Breast epithelium (tissue), 4 donors: ENCODE measurements around the gene DGAT2. TPM values are rescaled to one million over a fixed set of nuclear protein-coding genes. Genes with fewer than 3 reads are reported as not detected.

Experiments
- DNase-seq, 2 donors: peaks; one replicate each; pipeline ENCODE4 v3.0.0-alpha.2; 2019; ENCODE audit warnings: low spot score in 2 of 2
- H3K27ac ChIP-seq, 2 donors: fragments of 200-600 bp; sonication (generic) in 1 of 2; one replicate each; pipeline ENCODE4 v1.5.1; 2016 to 2019; ENCODE audit warnings: mild to moderate bottlenecking in 1 of 2
- H3K27me3 ChIP-seq, 2 donors: fragments of 200-600 bp; sonication (generic) in 1 of 2; one replicate each; pipeline versions ENCODE4 v1.5.1 to v1.6.0; 2017 to 2019; ENCODE audit warnings: control low read depth in 1 of 2, mild to moderate bottlenecking in 1 of 2
- H3K36me3 ChIP-seq: fragments of 200-600 bp; one replicate; pipeline ENCODE4 v1.5.1; 2019
- H3K4me1 ChIP-seq, 2 donors: fragments of 200-600 bp; sonication (generic); one replicate each; pipeline ENCODE4 v1.5.1; 2016 to 2019; ENCODE audit warnings: control low read depth in 1 of 2
- H3K4me3 ChIP-seq, 3 donors: fragments of 200-600 bp; sonication (generic); 1 replicate in 2 of 3; 2 replicates in 1 of 3; pipeline ENCODE4 v1.5.1; 2016 to 2019; ENCODE audit warnings: mild to moderate bottlenecking in 3 of 3, moderate library complexity in 2 of 3
- H3K9me3 ChIP-seq, 2 donors: fragments of 200-600 bp; sonication (generic) in 1 of 2; one replicate each; pipeline ENCODE4 v1.5.1; 2016 to 2019; ENCODE audit warnings: control low read depth in 1 of 2
- POLR2A ChIP-seq: fragments of 450-650 bp; IDR thresholded peaks from one replicate; pipeline ENCODE4 v1.6.1; 2016; ENCODE audit warnings: antibody characterized with exemption, mild to moderate bottlenecking, moderate library complexity
- POLR2AphosphoS5 ChIP-seq, 3 donors: sonication (generic); formaldehyde crosslinking; IDR thresholded peaks; one replicate each; pipeline ENCODE4 v1.6.1; 2017; ENCODE audit warnings: antibody characterized with exemption in 3 of 3
- intact Hi-C: fragments of 100-400 bp; cut with DNase I; formaldehyde crosslinking; loops from one replicate; pipeline ENCODE4 v1.15.1; 2023; ENCODE audit warnings: low total_unique reads
- total RNA-seq, 3 donors: library from RNA; depleted of rRNA; stranded (reverse); fragments of >200 nt; gene quantifications; one replicate each; pipeline ENCODE4 v1.1.0, GENCODE V29; 2016
- TF ChIP-seq, protein P1 (sequence below), 3 donors: fragments of 450-650 bp; IDR thresholded peaks; one replicate each; pipeline ENCODE4 v1.5.1; 2016 to 2017; ENCODE audit warnings: antibody characterized with exemption in 3 of 3, mild to moderate bottlenecking in 3 of 3, moderate library complexity in 3 of 3

DGAT2 gene
- total RNA-seq, 3 donors from 2014 or later, result 26.2 to 134 (median 36.1) TPM

DNA sequence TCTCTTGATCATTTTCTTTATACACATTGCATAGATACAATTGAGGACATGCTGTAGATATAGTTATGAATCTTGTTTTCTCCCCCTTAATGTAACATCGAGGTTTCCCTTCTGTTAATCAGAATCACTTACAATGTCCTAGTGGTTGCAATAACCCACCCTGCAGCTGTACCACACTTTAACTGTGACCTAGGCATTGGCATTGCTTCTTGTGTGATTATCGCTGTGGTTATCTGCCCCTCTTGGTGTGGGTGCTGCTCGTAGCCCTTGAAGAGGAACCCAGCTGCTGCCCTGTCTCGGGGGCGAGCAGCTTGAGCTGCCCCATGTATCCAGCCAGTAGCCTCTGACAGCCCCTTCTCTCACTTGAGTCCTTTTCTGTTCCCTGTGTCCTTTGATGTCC lies 1.5 kb downstream of the DGAT2 start:
- no peak for DNase-seq
- peaks cover 0 to 10% of the 10 kb centered on the region in 2 donors for H3K4me1 ChIP-seq
- H3K27ac ChIP-seq, result no peak overlapping the region
- no peak for TF ChIP-seq POLR2AphosphoS5 (IDR thresholded peaks at IDR 0.05)
- TF ChIP-seq, protein P1, sequence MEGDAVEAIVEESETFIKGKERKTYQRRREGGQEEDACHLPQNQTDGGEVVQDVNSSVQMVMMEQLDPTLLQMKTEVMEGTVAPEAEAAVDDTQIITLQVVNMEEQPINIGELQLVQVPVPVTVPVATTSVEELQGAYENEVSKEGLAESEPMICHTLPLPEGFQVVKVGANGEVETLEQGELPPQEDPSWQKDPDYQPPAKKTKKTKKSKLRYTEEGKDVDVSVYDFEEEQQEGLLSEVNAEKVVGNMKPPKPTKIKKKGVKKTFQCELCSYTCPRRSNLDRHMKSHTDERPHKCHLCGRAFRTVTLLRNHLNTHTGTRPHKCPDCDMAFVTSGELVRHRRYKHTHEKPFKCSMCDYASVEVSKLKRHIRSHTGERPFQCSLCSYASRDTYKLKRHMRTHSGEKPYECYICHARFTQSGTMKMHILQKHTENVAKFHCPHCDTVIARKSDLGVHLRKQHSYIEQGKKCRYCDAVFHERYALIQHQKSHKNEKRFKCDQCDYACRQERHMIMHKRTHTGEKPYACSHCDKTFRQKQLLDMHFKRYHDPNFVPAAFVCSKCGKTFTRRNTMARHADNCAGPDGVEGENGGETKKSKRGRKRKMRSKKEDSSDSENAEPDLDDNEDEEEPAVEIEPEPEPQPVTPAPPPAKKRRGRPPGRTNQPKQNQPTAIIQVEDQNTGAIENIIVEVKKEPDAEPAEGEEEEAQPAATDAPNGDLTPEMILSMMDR (IDR thresholded peaks at IDR 0.05), result no peak
- TF ChIP-seq POLR2A, result no peak
- intact Hi-C loops, result no loop called here
- H3K9me3 ChIP-seq, result no peaks in the 10 kb centered on the region
- no peak overlapping the region for H3K4me3 ChIP-seq
- no peaks in the 10 kb centered on the region for H3K36me3 ChIP-seq
- no peaks in the 10 kb centered on the region for H3K27me3 ChIP-seq

DNA sequence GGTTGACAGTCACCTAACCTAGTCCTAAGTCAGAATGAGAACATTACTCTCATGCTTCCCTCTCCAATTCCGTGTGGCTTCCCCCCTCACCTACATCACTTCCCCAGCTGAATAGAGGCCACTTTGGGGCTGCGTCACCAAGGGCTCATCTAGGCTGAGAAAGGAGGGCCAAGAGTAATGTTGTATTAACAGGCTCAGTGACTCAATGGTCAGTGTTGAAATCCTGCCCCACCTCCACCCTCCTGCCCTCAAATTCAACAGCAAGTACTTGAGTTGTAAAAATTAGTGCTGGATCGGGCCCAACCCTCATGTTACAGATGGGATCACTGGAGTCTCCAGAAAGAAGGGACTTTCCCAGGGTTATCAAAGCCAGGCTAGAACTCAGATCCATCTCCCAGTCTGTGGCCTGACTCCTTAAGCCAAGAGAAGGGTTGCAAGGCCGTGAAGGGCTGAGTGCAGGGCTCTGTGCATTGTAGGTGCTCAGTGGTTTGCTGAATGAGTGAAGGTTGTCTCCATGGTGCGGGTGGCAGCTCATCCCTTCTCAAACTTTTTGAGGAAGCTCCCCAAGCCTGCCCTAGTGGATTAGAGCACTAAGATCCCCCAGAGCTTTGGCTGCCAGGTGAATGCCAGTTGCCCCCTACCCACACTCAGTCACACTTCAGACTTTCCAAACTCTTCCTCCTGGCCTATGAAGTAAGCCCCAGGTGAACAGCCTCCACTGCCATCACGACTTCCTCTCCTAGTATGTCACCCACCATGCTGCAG lies 3.2 kb downstream of the DGAT2 start:
- Histone ChIP-seq H3K9me3 (no peaks in the 10 kb centered on the region), H3K4me1 (peaks cover 0 to 10% of the 10 kb centered on the region in 2 donors), H3K36me3 (no peaks in the 10 kb centered on the region), H3K27ac (no peak overlapping the region), H3K27me3 (no peaks in the 10 kb centered on the region), H3K4me3 (no peak overlapping the region)
- intact Hi-C loops, result no loop called here
- DNase-seq, result no peak
- TF ChIP-seq, protein P1 (IDR thresholded peaks at IDR 0.05), result no peak
- no peak for TF ChIP-seq POLR2AphosphoS5 (IDR thresholded peaks at IDR 0.05)
- no peak for TF ChIP-seq POLR2A

DNA sequence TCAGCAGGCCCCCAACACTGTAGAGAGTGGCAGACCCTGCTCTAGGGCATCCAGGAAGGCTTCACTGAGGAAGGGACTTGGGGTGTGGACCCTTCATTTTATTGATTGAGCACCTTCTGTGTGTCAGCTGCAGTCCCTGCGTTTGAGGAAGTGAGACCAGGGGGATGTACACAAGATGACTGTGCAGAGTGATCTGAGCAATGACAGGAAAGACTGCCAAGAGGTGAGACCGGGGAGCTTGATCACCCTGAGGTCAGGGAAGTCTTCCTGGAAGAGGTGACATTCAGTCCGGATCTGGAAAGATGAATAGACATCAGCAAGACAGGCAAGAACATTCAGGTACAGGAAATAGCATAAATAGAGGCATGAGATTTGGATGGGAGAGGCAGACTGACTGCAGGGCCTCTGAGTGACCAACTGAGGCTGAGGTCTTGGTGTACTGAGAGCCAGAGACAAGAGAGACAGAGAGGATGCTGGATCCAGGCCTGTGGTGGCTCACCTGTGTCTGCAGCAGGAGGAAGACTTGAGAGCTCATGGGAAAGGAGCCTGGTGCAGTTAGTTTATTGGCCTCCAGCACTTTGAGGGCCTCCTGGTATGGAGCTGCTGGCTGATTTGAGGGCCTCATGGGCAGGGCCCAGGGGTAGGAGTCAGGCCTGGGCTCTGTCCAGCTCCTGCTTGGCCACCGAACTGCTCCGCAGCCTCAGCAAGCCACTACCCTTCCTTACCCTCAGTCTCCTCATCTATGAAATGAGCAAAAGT lies 5.2 kb downstream of the DGAT2 start:
- no peaks in the 10 kb centered on the region for H3K27me3 ChIP-seq
- TF ChIP-seq POLR2AphosphoS5 (IDR thresholded peaks at IDR 0.05) (no peak), POLR2A (no peak)
- TF ChIP-seq, protein P1 (IDR thresholded peaks at IDR 0.05), result no peak
- H3K27ac ChIP-seq, result no peak overlapping the region
- no peaks in the 10 kb centered on the region for H3K36me3 ChIP-seq
- DNase-seq, result no peak
- intact Hi-C loops, result no loop called here
- H3K4me3 ChIP-seq, result no peak overlapping the region
- no peaks in the 10 kb centered on the region for H3K4me1 ChIP-seq
- no peaks in the 10 kb centered on the region for H3K9me3 ChIP-seq

DNA sequence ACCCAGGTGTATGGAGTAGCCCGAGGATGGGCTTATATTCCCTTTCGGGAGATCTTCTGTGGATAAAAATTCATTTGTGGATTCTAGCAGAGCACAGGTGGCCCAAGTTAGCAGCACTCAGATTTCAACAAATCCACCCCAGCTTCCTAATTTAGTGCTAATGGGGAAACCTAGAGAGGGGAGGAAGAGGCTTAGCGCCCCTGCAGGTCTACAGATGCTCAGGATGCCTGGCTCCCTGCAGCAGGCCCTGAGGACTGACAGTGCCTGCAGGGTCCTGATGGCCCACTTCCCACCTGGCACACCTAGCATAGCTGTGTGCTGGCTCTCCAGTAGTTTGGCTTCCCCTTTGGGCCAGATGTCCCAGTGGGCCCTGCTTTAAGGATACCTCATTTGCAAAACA lies 6.5 kb downstream of the DGAT2 start:
- H3K27me3 ChIP-seq, result no peaks in the 10 kb centered on the region
- DNase-seq, result no peak
- H3K9me3 ChIP-seq, result no peaks in the 10 kb centered on the region
- TF ChIP-seq, protein P1 (IDR thresholded peaks at IDR 0.05), result no peak
- TF ChIP-seq POLR2AphosphoS5 (IDR thresholded peaks at IDR 0.05), result no peak
- no peak for TF ChIP-seq POLR2A
- no peak overlapping the region for H3K27ac ChIP-seq
- H3K36me3 ChIP-seq, result no peaks in the 10 kb centered on the region
- intact Hi-C loops, result no loop called here
- no peak overlapping the region for H3K4me3 ChIP-seq
- no peaks in the 10 kb centered on the region for H3K4me1 ChIP-seq

DNA sequence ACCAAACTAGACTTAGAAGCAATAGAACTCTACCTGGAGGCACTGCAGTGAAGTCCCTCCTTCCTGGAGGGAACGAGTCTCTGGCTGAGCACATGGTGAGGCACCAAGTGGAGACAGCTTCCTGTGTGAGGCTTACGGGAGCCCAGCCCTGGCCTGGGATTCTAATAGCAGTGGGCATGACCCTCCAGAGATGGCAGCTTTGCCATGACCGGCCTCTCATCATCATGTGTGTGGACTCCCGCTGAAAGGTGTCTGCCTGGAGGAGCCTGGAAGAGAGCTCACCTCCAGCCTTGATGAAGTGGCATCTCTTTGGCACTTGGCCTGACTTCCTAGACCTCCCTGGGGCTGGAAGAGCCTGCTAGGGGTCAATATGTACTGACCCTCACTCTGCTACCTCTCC lies 8.0 kb downstream of the DGAT2 start:
- Histone ChIP-seq H3K9me3 (no peaks in the 10 kb centered on the region), H3K36me3 (no peaks in the 10 kb centered on the region), H3K27ac (no peak overlapping the region), H3K4me3 (no peak overlapping the region), H3K27me3 (no peaks in the 10 kb centered on the region), H3K4me1 (no peaks in the 10 kb centered on the region)
- intact Hi-C loops, result no loop called here
- no peak for TF ChIP-seq POLR2AphosphoS5 (IDR thresholded peaks at IDR 0.05)
- no peak for TF ChIP-seq POLR2A
- TF ChIP-seq, protein P1 (IDR thresholded peaks at IDR 0.05), result no peak
- no peak for DNase-seq
